GM21529 (cell line): ENCODE measurements around the gene ITGA5.

ENCODE experiments used
- ATAC-seq: cut with Tn5 transposase; IDR thresholded peaks from one replicate; pipeline ENCODE4 v1.9.1; 2021; ENCODE audit not compliant: unreplicated experiment

The ITGA5 gene

DNA sequence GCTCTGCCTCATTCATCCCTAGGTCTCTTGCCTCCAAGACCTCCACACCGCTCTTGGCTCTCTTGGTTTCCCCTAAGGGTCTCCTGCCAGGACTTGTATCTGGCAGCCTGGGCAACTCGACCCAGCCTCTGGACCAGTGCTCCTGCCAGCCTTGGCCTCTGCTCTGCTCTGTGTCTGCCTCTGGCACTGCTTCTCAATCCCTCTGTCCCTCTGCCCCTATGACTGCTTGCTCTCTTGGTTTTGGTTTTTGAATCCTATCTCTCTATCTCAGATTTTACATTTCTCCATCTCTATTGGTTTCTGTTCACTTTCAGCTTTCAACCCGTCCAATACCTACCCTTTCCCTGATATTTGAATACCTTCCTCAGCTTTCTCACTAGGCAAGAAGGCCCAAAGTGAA is 6.3 kb downstream of the ITGA5 start:
- no peak for ATAC-seq

DNA sequence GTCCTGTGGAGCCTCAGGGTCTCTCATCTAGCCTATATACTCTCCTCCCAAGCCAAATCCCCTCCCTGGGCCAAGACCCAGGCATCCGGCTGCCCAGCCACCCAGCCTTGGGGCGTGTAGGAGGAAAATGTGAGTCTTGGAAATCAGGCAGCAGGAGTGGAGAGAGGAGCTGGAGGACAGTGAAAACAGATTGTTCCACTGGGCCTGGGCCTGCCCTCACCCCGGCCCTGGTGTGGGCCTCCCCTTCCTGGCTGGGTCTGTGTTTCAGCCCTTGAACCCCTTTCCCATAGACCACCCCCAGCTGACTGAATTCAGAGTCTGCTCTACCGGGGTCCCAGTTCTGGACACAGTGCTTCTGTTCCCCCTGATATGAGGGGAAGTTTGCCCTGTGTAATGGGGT is 6.7 kb downstream of the ITGA5 start:
- no peak for ATAC-seq

DNA sequence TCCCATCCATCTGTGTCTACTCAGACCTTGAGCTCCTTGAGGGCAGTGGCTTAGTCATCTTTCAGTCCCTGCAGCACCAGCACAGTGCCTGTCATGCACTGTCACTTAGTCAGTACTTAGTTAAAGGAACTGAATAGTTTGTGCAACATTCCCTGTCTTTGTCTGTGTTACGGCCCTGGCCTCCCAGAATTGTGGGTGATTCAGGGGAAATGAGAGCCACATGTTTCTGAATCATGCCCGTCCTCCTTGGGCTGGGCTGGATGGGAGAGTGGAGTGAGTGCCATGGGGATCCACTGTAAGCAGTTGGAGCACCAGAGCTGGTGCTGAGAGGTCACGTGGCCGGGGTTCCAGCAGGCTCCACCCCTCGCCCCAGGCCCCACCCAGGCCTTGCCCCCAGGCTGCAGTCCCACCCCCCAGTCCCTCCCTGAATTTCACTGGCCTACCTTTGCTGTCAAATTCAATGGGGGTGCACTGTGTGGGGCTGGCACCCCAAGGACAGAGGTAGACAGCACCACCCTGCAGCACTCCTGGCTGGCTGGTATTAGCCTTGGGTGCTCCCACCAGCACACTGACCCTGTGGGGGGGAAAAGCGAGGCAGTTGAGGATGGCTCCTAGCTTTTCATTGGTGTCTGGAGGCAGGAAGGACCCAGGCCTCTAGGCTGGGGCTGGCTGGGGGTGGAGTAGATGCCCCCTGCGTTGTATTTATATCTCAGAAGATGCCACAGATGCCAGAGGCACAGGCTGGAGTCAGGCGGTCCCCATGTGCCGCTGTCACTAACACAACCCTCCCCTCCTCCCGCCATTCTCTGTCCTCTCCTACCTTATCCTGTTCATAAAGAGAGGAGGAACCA is 7.5 kb downstream of the ITGA5 start:
- no peak for ATAC-seq

DNA sequence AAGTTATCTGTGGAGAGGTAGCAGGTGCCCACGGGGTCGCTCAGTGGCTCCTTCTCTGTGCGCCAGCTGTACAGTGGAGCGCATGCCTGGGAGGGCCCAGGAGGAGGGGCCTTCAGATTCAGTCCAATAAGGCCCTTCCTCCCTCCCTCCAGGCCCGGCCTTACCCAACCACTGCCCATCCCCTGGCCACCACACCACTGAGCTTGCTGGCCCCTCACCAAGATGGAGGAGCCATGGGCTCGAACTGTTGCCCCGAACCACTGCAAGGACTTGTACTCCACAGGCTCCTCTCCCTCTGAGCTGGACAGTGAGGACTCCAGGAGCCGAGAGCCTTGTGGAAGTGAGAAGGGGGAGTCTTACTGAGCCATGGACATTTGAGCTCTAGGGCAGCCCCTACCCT is 9.8 kb downstream of the ITGA5 start:
- ATAC-seq, result no peak

DNA sequence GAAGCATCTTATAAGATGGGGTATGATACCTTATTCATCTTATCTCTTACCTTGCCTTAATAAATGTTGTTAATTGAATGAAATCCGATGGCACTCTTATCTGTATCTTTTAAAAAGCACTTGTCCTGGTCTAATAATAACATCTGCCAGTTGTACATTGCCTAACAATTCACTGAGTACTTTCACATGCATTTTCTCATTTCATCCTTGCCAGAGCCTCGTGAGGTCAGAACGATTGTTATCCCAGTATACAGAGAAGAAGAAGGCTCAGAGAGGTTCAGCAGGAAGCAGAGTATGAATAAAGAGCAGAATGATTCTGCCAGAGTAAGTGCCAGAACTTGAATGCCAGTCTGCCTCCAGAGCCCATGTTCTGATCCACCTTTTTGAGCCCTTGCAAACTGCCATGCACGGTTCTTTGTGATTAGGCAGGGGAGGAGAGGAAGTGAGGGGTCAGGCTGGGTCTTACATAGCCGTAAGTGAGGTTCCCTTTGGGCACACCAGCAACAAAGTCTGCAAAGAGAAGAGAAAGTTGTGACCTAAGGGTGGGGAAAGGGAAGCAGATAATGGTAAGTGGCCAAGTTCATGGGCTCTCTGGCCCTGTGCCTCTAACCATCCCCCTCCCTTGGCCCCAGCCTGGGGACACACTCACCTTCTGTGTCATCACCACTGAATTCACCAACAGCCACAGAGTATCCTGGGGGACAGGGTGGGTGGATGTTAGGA is 11.7 kb downstream of the ITGA5 start:
- no peak for ATAC-seq

DNA sequence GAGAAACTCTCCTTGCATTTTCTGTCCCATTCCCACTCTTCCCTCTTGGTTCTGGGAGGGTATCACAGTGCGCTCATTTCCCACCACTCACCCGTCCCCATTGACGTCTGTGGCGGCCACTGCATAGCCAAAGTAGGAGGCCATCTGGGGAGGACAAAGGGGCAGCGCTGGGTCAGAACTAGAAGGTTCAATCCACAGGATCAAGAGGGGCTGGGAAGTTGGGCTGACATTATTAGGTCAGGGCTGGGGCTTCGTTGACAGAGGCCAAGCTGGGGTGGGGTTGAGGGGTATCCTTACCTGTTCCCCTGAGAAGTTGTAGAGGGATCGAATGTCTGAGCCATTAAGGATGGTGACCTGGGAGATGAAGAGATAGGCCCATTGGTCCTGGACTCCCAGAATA is 13.5 kb downstream of the ITGA5 start:
- no peak for ATAC-seq

DNA sequence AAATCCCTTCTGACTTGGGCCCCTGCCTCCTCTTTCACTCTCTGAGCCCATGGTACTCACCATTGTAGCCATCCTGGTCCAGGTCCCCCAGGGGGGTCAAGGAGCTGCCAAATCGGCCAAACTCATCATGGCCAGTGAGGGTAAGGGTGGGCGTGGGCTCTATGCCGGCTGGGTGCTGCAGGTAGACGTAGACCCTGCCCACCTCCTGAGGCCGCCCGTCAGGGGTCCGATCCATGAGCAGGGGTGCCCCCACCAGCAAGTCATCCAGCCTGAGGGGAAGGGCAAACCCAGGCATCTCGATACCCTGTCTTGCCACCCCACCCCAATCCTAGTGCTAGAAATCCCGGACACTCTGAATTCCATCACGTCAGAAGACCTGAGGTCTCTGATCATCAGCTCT is 14.0 kb downstream of the ITGA5 start:
- no peak for ATAC-seq

DNA sequence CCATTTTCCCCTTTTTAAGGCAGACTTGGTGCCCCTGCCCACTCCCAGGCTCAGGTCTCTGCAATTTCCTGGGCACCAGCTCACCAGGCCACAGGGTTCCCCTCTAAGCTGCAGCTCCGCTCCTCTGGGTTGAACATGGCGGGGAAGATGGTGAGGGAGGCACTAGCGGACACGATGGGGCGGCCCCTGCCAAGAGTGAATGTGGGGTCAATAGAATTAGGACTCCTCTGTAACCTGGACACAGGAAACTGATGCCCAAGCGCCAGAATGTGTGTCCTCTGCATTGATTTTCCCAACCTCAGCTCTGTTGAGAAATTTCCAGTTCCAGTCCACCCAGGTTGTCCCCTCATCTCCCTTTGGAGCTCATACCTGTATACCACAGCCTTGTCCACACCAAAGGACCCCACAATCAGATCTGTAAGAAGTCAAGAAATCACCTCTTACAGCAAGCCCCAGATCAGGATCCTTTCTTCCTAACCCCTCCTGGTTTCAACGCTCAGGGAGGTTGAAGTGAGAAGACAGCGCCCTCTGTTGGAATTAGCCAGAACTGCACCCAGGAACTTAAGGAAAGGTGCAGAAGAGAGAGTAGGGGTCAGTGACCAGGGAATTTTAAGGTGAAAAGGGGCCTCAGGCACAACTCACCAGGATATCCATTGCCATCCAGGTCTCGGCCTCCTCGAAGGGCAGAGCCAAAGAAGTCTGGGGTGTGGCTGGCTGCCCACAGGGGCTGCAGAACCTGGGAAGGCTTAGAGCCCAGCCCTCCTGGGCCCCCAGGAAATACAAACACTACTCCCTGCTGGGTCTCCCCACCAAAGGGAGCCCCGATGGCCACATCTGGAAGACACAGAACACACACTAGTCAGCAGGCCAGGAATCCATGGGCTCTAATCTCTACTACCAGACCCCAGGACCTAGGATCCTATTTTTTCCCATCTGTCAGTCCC is 14.7 kb downstream of the ITGA5 start:
- no peak for ATAC-seq

DNA sequence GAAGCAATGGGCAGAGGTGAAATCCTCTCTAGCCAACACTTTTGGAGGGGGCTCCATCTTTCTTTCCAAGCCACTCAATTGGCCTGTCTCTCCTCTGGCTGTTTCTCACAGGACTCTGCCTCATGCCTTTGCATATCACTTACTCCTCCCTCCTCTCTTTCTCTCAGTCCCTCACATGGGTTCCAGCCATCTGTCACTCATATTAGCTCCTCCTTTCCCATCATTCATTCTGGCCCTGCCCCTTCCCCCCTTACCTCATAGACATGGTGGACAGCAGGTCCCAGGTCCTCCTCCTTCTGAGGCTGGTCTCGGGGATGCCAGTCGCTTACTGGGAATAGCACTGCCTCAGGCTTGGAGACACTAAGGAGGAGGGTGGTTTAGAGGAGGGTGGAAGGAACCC is 17.9 kb downstream of the ITGA5 start:
- ATAC-seq, result no peak

DNA sequence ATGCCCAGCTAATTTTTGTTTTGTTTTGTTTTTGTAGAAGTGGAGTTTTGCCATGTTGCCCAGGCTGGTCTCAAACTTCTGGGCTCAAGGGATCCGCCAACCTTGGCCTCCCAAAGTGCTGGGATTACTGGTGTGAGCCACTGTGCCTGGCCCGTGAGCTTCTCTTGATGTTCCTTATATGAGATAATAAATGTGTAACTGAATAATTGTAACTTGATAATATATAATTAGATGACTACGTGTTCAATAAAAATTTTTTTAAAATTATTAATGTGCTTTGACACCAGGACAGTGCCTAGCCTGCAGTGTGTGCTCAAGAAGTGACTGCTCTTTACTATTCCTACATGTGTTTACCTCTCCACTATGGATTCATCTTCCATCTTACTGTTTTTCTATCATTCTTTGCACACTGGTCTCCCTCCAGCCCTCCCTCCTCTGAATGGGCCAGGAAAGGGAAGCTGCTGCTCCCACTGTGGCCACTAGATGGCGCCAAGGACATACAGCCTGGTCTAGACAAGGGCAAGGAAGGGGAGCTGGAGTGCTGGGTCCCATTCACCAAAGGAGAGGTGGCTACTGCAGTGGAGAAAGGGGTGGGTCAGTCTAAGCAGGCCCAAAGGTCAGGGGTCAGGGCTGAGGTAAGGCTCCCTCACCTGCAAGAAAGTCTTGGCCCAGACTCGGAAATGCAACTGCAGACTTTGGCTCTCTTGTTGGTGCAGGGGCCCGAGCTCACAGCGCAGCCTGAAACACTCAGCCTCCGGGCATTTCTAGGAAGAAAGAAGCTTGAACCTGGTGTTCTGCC is 19.9 kb downstream of the ITGA5 start:
- ATAC-seq, result peak; percentile 88

DNA sequence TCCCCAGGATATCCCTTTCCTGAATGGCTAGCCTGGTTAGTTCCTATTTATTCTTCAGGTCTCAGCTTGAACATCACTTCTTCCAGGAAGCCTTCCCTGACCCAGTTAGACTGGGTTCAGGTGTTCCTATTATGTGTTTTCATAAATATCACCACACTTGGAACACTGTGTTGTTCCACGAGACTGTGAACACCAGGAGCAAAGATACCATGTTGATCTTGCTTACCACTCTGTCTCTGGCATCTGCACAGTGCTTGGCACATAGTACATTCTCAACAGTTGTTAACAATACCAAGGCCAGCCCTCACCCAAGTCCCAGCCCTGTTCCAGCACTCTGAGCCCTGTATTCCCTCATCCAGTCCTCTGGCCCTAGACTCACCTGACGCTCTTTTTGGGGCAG is 20.8 kb downstream of the ITGA5 start:
- no peak for ATAC-seq

DNA sequence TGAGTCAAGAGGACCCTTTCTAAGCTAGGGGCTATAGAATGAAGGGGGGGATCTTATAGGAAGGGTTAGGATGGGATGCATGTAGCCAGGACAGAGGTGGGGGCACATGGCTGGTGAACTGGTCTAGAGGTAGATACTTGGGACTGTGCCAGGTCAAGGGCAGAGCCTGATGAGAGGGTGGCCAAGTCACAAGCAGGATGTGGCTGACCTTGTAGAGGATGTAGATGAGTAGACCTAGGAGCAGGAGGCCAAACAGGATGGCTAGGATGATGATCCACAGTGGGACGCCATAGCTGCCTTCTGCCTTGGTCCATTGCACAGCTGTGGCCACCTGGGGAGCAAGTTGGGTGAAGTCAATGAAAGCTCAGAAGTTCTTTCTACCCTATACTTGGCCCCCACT is 21.9 kb downstream of the ITGA5 start:
- no peak for ATAC-seq

DNA sequence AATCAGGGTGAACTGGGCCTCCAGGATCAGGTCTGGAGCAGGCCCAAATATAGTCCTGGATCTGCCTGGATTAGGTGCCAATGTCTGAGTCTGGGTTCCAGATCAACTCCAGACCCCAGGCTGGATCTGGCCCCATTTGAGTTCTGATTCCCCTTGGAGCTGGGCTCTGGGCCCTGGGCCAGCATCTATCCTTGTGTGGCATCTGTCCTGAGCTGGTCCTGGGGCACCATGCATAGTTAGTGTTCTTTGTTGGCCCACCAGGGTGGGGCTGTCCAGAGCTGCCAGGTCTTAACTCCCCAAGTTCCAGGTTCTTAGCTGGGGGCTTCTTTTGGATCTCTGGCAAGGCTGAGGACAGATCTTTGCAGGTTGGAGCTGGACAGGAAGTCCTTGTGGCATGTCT is 23.5 kb downstream of the ITGA5 start:
- ATAC-seq, result no peak

DNA sequence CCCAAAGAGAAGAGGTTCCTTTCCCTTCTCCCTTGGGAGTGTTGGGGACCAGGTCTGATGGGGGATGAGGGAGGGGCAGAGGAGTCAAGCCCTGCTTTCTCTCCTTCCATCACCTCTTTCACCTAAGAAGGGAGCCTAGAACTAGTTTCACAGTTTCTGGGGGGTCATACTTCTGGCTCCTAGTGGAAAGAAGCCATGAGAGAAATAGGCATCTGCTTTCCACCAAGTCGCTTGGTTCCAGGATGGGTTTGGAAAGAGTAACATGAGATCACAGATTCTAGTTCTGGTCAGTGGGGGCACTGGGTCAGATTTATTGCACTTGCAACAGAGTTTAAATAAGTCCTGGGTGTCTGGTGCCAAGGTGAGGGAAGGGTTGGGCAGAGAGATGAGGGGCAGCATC is 24.1 kb downstream of the ITGA5 start:
- no peak for ATAC-seq

DNA sequence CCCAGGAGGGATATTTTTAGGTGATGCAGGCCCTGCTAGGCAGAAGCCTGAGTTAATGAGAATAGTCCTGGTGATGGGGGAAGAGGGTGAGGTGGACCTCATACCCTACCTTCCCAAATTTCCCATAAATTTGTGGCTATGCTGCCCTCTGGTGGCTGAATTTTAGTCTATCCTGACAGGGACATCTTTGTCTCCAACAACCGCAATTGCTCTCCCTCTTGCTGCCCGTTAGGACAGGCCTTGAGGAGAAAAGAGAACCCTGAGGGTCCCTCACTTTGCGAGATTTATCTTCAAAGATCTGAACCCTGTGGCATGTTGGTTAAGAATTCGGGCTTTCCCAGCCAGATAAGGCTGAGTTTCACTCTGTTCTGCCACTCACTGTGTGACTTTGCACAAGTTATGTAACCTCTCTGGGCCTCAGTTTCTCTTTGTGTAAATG is 24.8 kb downstream of the ITGA5 start:
- no peak for ATAC-seq

DNA sequence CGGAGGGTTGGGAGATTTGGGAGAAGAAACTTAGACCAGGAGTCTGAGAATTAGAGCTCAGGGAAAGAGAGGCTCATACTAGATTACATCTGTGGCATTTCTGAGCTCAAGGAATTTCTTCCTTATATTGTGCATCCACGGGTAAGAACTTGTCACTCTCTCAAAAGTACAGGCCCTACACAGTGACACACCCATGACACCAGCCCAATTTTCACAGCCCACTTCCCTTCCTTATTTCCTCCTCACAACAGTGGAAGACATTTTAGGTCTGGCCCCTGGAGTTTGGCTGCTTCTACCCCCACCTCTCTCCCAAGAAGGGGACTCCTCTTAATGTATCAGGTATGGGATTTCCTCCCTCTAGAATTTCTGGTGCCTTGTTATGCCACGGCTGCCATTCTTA is 25.3 kb downstream of the ITGA5 start:
- ATAC-seq, result no peak

DNA sequence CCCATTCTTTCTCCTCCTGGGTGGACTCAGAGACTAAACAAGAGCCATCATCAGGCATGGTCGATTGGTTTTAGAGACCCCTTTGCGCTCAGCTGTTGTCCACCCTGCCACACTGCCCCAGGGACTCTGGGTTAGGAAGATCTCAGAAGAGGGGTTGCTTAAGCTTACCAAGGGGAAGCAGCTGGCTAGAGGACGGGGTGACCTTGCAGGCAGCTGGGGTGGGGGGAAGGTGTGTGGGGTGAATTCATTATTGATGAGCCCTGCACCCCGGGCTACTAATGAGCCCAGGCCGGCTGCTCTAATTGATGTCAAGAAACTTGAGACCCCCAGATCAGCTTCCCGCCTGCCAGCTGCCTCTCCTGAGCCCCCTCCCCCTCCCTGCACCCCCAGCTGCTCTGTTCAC is 25.9 kb downstream of the ITGA5 start:
- ATAC-seq, result no peak

DNA sequence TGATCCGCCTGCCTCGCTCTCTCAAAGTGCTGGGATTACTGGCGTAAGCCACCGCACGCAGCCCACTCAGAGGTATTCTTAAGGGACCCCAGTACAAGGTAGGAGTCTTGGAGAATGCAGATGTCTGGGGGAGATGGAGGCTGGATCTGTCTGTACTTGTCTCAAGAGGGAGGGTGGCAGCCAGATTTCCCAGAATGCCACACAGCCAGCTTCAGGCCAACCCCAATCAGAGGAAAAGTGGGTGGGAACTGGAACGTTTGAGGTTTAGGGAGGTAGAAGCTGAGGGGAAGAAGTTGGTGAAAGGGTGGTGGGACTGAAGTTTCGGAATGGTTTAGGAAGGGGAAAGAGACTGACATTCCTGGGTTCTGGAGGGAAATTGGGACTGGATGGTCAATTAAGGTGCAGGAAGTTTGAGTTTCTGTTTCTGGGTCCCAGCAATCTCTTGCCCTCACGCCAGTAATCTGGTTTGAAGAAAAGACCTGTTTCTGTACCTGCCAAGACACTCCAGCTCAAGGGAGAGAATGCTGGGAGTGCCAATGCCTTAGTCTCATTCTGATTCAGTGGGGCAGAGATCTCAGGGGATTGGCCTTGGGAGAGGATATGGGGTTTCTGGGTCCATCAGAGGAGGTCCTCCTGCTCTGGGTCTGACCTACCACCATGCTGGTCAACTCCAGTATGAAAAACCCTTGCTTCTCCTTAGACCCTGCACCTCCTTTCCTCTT is 26.4 kb downstream of the ITGA5 start:
- no peak for ATAC-seq

DNA sequence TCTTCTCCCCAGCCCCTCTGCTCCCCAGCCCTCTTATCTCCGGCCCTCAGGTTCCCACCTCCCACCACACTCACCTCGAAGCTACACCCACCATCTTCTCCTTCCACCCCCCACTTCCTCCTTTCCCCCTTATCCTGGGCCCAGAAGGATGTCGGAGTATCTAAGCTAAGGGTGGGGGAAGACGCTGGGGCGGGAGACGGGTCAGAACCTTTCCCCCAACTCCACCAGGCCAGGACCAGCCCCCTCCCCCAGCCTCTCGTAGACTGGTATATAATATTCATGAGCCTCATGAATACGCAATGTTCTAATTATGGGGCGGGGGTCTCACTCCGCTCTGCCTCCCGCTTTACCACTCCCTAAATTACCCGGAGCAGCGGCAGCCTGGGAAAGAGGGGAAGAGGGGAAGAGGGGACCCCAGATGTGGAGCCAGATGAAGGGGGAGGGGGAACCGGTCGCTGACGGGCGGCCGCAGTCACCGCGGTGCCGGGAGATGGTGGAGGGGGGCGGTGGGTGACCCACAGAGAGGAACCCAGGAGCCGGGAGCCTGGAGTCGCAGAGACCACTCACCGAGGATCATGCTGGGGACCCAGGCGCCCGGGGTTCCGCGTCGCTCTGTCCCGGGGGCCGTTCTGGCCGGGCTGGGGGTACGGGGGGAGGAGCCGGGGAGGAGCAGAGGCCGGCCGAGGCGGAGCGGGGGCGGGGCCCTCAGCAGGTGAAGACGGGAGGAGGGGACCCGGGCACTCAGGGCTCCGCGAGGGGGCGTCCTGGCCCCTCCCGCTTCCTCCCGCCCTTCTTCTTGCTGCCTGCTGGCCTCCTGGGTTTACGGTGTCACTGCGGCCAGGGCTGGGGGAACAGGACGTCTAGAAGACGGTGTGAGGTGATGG is 28.2 kb downstream of the ITGA5 start:
- no peak for ATAC-seq
